Activated CD4-positive, alpha-beta T cell treated with anti-CD3 and anti-CD28 coated beads, Interleukin-2, amount 50 U/mL, for 4 hours (primary cell): ENCODE data around the gene FAM3A.
"Not testable (repeated sequence)": the region's sequence is repeated elsewhere in the genome, so short reads cannot be mapped to it uniquely, and the experiment has no call there.

Source experiments
- DNase-seq, 2 experiments: peaks; one replicate each; pipeline ENCODE4 v3.0.0-alpha.2; 2020

FAM3A gene

GRCh38 chrX:154502098-154502497, 13.9 kb downstream of the FAM3A start:
- DNase-seq, result no peak

- DNase-seq, result not testable (repeated sequence)
Measured at GRCh38 chrX:154501423-154501822, 14.6 kb downstream of the FAM3A start.

GRCh38 chrX:154496591-154497137, 19.4 kb downstream of the FAM3A start:
- DNase-seq, result not testable (repeated sequence)

- DNase-seq, result no peak
Measured at GRCh38 chrX:154495472-154495922, 20.5 kb downstream of the FAM3A start.

- no peak for DNase-seq
Measured at GRCh38 chrX:154494715-154495114, 21.3 kb downstream of the FAM3A start.

GRCh38 chrX:154490414-154491083, 25.5 kb downstream of the FAM3A start, which contains the start of gene SLC10A3:
Gene SLC10A3, minus strand, starts transcription at chrX:154490629. Its CDS starts 1,689 bp downstream, at chrX:154488940.
- DNase-seq, result peak; percentile 76 to 80

- DNase-seq, result no peak
Measured at GRCh38 chrX:154490021-154490413, 26.0 kb downstream of the FAM3A start.

GRCh38 chrX:154489182-154489581, 26.9 kb downstream of the FAM3A start:
- DNase-seq, result no peak

GRCh38 chrX:154488336-154489075, 27.5 kb downstream of the FAM3A start:
- no peak for DNase-seq

- DNase-seq, result no peak
Measured at GRCh38 chrX:154487518-154488290, 28.3 kb downstream of the FAM3A start.

GRCh38 chrX:154486396-154487207, 29.4 kb downstream of the FAM3A start, which contains the start of gene UBL4A:
Gene UBL4A, minus strand, starts transcription at chrX:154486615. Its CDS starts 31 bp downstream, at chrX:154486584.
- peak in 1 of 2 experiments; percentile 26 for DNase-seq

- DNase-seq, result no peak
Measured at GRCh38 chrX:154486052-154486395, 30.0 kb downstream of the FAM3A start.

- no peak for DNase-seq
Measured at GRCh38 chrX:154485150-154486051, 30.6 kb downstream of the FAM3A start.

GRCh38 chrX:154484255-154485149, 31.5 kb downstream of the FAM3A start:
- no peak for DNase-seq

GRCh38 chrX:154483325-154483724, 32.7 kb downstream of the FAM3A start:
- DNase-seq, result no peak

- DNase-seq, result no peak
Measured at GRCh38 chrX:154482786-154483185, 33.2 kb downstream of the FAM3A start.

GRCh38 chrX:154481911-154482601, 34.0 kb downstream of the FAM3A start:
- DNase-seq, result no peak

- DNase-seq, result no peak
Measured at GRCh38 chrX:154481195-154481594, 34.8 kb downstream of the FAM3A start.
